Activated gamma-delta T cell (primary cell): ENCODE data around the gene CHCHD10.
"Not testable (repeated sequence)": the region's sequence is repeated elsewhere in the genome, so short reads cannot be mapped to it uniquely, and the experiment has no call there.

Experiments
- DNase-seq: peaks from one replicate; lab custom pipeline; 2025; lab: John Stamatoyannopoulos, UW

Gene CHCHD10

GRCh38 chr22:23750367-23750713 lies 17.4 kb downstream of the CHCHD10 start:
- no peak for DNase-seq

GRCh38 chr22:23749841-23750301 lies 17.9 kb downstream of the CHCHD10 start:
- no peak for DNase-seq

GRCh38 chr22:23745791-23746190 lies 22.0 kb downstream of the CHCHD10 start:
- no peak for DNase-seq

- no peak for DNase-seq
Observed at GRCh38 chr22:23744485-23744884, 23.3 kb downstream of the CHCHD10 start.

GRCh38 chr22:23744001-23744400 lies 23.8 kb downstream of the CHCHD10 start:
- DNase-seq = no peak

- no peak for DNase-seq
Observed at GRCh38 chr22:23743303-23743705, 24.5 kb downstream of the CHCHD10 start.

GRCh38 chr22:23742505-23743264 lies 25.1 kb downstream of the CHCHD10 start:
- no peak for DNase-seq

- no peak for DNase-seq
Observed at GRCh38 chr22:23737696-23738095, 30.1 kb downstream of the CHCHD10 start.

GRCh38 chr22:23728108-23728507 lies 39.7 kb downstream of the CHCHD10 start:
- not testable (repeated sequence) for DNase-seq

GRCh38 chr22:23722724-23723123 lies 45.0 kb downstream of the CHCHD10 start:
- no peak for DNase-seq

GRCh38 chr22:23722160-23722559 lies 45.6 kb downstream of the CHCHD10 start:
- no peak for DNase-seq

- no peak for DNase-seq
Observed at GRCh38 chr22:23720855-23721254, 46.9 kb downstream of the CHCHD10 start.

- DNase-seq = no peak
Observed at GRCh38 chr22:23718371-23719165, 49.2 kb downstream of the CHCHD10 start.

GRCh38 chr22:23716811-23717801 lies 50.7 kb downstream of the CHCHD10 start:
- peak; percentile 66 for DNase-seq
